CD4-positive, alpha-beta T cell treated with Interleukin-12 subunit alpha and Interleukin-12 subunit beta, for 1 hour (primary cell): ENCODE data around the gene UROC1.

Experiments used
- DNase-seq: peaks from one replicate; pipeline ENCODE4 v3.0.0-alpha.2; 2020

UROC1 gene

DNA sequence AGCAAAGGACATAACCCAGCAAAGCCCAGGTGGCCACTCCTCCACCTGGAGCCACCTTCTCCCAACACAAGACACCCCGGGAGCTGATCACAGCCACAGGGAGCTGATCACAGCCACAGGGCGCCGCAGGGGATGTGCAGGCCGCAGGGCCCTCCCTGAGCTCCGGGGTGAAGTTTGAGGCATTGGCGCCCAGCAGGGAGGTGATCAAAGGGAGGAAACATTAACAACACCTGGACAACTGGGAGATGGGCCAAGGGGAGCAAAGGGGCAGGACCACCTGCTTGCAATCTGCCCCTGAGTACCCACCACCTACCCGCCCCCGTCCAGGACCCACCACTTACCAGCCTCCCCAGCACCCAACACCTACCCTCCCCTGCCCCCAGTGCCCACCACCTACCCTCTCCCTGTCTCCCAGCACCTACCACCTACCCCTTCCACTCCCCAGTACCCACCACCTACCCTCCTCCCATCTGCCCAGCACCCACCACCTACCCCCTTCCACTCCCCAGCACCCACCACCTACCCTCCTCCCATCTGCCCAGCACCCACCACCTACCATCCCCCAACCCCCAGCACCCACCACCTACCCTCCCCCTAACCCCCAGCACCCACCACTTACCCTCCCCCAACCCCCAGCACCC is 2.4 kb downstream of the UROC1 start:
- no peak for DNase-seq

DNA sequence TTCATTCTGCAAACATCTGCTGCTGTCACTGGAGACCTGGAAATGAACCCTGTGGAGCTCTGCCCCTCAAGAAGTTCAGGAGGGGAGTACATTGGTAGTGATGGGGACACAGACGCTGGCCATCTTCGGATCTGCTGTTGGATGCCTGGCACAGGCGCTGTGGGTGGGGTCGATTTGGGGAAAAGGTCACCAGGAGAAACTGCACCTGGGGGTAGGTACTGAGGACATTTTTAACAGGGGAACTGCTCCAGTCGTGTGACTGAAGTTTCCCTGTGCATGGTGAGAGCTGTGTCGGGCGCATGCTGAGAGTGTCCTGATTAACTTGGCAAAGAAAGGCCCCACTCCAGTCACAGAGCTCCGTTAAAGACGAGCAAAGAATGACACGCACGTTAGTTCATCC is 3.4 kb downstream of the UROC1 start:
- DNase-seq = no peak

DNA sequence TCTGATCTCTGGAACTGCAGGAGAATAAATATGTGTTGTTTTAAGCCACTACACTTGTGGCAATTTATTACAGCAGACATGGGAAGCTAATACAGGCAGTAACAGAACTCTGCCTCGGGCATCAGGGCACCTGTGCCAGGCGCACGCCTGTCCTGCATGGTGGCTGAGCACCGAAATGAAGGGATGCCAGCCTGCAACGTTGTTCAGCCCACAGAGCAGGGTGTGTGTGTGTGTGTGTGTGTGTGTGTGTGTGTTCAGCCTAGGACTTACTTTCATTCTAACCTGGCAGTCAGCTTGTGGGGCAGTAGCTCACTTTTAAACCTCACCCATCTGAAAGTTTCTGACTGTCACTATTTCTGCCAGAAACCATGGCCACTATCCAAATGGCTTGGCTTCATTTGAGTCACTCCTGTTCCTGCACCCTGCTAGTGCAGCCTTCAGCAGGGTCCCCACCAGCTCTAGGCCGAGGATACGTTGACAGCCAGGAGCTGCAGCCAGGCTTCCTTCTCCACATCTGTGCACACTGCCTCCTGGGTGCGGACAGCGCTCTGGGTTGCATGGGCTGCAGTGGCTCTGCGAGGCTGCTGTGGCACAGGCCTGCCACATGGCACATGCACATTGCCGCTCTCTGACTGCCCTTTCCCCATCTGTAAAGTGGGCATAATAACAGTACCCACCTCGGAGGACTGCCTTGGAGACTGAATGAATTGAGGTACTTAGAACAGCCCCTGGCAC is 4.5 kb downstream of the UROC1 start:
- no peak for DNase-seq

DNA sequence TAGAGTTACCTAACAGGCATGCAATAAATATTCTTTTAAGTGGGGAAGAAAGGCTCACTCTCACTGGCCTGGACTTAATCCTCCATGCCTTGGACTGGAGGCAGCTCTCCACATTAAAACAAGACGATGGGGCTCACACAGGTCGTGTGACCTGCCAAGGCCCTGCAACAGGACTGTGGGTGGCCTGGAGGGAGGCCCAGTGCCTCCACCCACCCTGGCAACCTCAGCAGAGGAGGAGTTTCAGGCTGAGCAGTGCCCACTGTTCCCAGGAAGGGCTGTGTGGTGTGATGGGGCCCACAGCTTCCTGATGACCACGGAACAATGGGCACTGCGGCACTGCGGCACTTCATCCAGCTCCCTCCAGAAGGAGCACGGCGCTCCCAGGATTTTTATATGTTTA is 5.5 kb downstream of the UROC1 start:
- DNase-seq = no peak

DNA sequence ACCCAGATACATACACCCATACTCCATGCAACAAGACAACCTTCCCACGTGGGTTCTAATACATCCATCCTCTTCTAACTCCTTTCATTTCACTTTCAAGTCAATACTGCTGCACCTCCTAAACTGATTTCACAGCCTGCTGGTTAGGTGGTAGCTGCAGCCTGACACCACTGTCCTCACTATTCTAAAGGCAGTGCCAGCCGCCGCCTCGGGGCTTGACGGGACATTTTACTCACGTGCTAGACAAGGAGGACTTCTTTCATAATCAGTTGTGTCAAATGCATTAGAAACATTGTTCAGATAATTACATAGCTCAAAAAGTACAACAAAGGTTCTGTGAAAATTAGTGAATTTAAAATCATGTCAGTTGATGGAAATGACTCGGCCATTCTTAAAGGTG is 6.3 kb downstream of the UROC1 start:
- DNase-seq = no peak

DNA sequence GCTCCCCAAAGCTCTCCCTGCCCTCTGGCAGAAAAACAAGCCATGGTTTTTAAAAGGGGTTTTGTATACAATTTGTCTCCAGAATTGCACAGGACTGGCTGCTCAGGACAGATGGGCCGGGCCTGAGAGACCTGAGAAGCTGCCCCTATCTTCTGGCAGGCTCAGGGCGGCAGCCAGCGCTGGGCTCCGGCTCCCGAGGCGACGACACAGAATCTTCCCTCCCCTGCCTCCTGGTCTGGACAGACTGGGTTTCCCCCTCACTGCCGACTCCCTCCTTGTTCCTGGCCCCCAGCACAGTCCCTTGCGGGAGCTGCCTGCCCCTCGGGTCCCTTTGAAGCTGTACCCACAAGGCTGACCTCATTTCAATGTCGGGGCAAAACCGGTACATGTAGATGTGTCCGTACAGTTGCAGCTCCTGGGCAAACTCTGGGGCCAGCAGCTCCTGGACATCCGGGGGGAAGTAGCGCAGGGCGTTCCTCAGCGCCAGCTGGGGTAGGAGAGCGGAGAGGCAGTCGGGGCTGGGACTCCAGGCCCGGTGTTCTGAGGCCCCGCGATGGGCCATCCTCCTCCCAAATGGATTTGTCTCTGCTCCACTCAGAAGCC is 7.2 kb downstream of the UROC1 start:
- no peak for DNase-seq

DNA sequence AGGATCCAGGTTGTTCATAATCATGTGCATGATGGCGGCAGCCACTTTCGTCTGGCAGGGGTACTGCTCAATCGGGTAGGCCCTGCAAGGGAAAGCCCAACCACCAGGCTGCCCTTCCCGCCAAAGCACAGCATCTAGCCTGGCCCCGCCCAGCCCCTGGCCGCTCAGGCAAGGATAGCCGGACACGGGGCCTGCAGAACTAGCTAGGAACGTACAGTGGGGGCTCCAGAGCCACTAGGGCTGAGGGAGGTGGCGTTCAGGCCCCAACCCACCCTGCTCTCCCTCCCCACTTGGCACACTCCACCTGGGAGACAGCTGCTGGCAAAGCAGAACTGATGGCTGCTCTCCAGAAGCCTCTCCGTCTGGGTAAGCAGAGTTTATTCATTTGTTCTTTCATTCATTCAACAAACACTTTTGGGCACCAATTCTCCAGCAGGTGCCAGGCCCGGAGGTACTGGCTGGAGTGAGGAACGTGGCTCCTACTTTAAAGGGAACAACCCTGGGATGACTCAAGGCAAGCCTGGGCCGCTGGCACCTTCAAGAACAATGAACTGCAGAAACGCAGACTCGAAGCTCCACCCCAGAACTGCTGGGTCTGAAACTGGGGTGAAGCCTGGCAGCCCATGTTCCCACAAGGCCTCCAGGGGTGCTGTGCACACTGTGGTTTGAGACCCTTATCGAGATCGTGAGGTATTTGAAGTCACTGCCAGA is 7.8 kb downstream of the UROC1 start:
- no peak for DNase-seq

DNA sequence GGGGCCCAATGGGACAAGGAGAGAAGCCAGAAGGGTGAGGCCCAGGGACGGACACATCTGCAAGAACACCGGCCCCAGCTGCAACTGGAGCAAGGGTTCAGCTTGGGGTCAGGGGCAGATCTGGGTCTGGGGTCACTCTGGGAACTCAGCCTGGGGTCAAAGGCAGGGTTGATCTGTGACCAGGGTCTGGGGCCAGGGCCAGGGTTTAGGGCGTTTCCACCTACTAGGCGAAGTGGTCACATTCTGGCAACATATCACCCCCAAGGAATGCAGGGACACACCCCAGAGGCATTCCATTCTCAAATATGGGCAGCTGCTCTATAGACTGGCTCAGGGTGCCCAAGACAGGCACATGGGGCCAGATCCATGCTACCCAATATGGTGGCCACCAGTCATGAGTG is 9.0 kb downstream of the UROC1 start:
- DNase-seq = no peak

DNA sequence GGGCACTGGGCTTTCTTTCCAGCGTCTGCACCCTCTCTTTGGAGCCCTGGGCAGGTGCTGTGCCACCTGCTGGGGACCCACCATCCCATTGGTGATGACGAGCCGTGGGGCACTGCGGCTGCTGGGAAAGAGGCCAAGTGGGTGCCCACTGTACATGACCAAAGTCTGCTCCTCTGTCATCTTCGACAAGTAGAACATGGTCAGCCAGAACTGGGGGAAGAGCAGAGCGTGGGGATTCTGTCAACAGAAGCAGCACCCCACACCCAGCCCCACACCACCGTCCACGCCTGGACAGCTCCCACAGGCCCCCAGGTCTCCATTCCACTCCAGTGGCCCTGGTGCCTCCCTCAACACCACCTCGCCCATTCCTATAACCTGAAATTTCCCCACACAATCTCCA is 9.7 kb downstream of the UROC1 start:
- no peak for DNase-seq

DNA sequence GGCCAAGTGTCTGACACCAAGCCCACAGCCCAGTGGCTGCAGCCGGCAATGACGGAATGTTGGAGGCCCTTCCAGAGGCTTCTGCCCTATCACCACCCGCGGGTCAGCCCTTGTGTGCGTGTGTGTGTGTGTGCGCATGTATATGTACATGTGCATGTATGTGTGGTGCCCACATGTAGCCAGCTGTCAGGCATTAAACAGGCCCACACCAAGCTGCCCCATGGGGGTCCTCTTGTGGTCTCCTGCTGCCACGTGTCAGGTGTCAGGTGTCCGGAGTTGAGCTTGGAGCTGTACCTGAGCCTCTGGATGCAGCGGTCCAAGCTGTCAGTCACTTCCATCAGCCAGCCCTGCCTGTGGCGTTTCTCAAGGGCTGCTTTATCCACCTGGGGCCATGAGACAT is 13.9 kb downstream of the UROC1 start:
- DNase-seq = no peak

DNA sequence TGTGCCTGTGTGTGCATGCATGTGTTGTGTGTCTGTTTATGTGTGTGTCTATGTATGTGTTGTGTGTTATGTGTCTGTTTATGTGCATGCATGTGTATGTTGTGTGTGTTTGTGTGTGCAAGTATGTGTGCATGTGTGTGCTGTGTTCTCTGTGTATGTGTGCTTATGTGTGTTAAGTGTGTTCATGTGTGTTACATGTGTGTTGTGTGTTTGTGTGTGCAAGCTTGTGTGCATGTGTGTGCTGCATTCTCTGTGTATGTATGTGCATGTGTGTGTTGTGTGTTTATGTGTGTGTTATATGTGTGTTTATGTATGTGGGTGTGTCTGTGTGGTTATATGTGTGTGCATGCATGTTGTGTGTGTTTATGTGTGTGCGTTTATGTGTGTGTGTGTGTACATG is 14.9 kb downstream of the UROC1 start:
- no peak for DNase-seq

DNA sequence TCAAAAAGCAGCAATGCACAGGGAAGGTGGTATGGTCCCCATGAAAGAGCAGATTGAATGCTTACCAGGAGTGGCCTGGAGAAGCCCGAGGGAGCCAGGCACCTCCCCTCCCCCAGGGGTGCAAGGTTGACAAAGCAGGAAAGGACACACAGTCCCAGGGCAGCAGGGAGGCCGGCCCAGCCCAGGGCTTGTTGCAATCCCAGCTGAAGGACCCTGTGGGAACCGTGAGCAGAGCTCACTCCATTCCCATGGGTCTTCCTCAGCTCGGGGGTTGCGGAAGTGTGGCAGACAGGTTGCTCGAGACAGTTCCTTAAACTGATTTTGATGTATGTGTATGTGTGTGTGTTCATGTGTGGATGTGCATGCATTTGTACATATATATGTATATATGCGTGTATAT is 15.8 kb downstream of the UROC1 start:
- no peak for DNase-seq

DNA sequence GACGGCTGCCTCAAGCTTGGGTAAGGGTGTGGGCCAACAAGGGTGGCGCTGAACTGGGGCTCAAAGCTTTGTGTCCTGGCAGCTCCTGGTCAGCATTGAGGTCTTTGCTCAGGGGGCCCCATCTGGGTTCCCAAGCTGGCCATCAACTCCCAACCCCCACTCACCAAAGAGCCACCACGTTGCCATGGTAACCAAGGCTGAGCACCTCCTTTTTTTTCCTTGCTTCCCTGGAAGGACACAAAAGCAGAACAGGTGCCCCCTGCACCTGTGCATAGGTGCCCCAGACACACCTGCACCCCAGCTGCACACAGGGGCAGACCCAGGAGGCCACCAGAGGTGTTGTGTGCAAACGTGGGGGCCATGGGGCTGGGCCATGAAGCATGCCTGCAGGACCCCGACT is 16.5 kb downstream of the UROC1 start:
- no peak for DNase-seq

DNA sequence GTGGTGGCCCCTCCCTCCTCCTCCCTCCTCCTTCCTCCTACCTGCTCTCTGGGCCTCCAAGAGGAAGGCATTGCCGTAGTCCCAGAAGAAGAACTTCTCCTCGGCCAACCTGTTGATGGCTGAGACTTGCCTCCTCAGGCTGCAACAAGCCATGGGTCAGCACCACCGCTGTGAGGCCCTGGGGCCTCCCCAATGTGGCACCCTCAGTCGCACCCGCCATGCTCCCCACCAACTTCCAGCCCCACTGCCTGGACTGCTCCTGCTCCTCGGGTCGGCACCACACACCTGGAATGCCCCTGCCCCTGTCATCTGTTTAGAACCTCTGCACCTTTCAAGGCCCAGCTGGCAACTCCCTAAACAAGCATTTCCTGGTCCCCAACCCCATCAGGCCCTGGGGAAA is 17.6 kb downstream of the UROC1 start:
- DNase-seq = no peak

DNA sequence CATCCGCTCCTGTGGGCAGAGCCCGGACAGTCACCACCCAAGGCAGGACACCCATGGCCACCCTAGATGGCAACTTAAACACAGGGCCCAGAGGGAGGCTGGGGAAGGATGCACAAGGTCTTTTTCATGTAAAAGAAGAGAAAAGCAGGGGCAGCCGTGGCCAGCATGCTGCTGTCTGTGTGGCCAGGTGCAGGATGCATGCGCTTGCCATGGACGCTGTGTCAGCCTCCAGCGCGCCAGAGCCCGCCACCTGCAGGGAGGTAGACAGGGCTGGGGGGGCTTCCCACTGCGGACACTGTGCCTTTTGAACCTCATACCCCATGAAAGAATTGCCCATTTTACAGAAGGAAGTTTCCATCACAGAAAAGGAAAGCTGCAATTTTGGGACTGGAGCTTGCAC is 18.2 kb downstream of the UROC1 start:
- DNase-seq = no peak

DNA sequence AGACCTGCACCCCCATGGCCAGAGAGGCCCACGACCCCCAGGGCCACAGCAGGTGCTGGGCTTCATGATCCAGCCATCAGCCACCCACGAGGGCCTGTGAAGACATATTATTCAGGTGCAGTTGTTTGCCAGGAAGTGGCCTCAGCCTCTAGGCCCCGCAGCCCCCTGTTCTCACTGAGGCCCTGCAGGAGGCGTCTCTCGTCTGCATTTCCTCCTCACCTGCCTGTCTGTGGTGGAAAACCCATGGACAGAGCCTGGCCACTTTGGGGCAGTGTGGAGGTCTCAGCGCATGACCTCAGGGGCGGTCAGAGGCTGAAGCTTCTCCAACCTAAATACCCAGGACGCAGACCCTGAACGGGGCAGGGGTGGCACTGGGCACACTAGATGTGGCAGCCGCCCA is 18.6 kb downstream of the UROC1 start:
- no peak for DNase-seq

DNA sequence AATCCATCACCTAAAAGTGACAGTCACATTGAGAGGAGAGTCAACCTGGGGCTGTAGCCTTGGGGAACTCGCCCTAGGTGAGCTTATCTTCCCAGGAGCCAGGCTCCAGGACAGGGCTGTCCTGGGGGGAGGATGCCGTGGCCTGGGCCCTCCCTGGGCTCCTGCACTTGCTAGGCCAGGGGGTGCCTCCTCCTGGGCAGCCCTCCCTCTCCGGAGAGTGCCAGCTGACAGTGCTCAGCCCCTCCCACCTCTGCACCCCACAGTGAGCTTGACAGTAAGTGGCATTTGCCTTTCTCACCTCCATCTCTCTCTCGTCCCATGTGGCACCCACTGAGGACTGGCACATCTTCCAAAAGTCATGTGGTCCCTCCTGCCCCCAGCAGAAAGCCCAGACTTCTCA is 19.1 kb downstream of the UROC1 start:
- DNase-seq = no peak

DNA sequence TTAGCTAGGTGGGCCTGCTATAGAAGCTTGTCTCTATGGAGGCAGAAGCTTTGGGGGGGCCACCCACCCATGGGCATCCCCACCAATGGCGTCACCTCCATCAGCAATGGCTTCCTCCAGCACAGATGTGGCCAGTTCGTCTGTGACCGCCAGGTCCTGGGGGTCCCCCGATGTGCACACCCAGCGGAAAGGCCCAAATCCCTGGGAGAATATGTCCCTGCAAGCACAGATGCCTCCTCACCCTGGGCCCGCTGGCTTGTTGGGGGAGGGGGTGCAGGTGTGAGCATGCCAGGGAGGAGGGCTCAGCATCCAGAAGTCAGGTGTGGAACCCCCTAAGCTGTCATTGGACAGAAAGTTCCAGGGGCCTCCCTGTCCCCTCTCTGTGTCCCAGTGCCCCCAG is 19.6 kb downstream of the UROC1 start:
- DNase-seq = no peak

DNA sequence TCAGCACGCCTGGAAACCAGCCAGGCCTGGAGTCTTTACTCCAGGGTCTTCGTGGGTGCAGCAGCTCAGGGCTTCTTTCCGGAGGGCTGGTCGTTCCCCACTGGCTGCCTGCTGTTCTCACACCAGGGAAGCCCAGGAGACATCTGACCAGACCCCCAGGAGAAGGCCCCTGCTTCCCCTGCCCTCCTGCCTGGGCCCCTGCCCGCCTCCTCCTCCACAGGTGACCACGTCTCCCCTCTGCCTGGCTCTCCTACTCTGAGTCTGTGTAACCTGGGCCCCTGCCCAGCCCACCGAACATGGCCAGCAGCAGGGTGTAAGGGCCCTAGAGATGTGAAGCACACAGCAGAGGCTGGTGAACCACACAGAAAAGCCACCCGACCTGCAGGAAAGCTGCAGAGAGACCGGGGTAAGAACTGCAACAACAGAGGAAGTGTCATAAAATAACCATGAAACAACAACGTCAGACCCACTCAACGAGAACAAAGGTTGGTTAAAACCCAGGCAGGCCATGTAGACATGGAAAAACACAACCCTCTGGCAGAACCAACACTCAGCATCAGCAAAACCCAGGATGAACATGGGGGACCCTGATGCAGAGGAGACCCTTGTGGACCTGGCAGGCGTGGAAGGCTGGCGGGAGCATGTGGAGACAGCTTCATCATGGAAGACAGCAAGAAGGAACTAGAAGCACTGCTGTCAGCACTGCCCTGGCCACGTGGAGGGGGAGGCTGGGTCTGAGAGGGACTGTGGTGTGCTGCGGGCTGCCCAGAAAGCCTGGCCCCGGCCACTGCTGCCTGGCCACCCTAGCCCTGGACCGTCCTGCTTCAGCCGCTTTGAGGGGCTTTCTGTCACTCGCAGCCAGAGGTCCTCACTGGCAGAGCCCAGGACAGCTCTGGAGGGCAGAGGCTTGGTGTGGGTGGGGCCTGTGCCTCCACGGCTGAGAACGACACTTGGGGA is 20.4 kb downstream of the UROC1 start:
- no peak for DNase-seq

DNA sequence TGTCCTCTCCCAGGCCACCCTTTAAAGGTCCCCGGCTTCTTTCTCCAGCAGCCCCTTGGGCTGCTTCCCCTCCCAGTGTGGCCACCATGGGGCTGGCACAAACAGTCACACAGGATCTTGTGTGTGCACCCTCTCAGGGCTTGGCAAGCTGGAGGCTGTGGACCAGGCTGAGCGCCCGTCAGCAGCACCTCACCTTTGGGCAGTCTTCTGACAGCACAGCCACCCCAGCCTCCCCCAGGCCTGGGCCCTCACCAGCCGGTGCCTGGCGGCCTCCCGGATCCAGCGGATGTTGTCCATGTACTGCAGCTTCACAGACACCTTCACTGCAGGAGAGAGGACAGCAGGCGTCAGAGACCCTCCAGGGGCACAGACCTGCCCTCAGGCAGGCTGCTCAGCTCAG is 21.8 kb downstream of the UROC1 start:
- no peak for DNase-seq

DNA sequence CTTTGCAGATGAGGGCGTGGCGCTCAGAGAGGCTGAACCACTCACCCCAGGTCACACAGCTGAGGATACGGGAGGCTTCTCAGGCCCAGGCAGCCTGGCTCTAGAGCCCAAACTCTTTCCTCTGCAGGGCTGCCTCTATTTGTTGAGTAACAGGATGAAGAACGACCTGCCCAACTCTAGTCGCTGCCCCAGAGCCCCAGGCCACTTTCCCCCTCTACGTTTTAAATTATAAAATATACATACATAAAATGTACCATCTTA is 22.7 kb downstream of the UROC1 start:
- no peak for DNase-seq

DNA sequence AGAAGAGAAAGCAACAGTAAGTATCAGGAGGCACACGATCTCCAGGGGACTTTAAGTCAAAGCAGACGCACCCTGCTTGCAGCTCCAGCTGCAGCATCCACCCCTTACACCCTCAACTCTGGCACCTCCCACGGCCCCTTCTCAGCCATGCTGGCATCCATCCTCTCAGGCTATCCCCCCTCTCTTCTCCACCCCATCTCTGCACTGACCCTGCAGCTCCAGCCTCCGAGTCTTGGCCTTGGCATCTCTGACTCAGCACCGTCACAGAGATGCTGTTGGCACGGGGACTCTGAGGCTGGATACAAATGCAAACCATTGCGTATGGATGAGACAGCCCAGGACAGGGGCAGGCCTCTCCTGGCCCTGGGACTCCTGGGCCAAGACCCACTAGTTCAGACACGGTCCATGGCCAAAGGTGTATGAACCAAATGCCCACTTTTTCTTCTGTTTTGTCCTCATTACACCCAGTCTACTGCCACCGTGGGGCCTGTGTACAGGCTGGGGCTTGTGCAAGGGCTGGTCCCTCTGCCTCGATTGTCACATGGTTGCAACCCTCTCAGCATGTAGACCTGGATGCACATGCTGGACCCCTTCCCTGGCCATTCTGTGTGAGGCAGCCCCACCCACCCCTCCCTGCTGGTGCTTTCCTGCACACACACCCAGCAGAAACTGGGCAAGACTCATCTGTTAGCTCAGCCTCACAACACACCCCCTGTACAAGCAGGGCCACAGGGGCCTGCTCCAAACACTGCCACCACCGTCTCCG is 23.2 kb downstream of the UROC1 start:
- no peak for DNase-seq
